GM21526 (cell line): ENCODE measurements around the gene RBM27.
"Not testable (repeated sequence)": the region's sequence is repeated elsewhere in the genome, so short reads cannot be mapped to it uniquely, and the experiment has no call there.

Experiments used
- ATAC-seq: cut with Tn5 transposase; IDR thresholded peaks from one replicate; pipeline ENCODE4 v1.9.1; 2021; ENCODE audit warnings: moderate library complexity; ENCODE audit not compliant: unreplicated experiment, low FRiP score

The RBM27 gene

DNA sequence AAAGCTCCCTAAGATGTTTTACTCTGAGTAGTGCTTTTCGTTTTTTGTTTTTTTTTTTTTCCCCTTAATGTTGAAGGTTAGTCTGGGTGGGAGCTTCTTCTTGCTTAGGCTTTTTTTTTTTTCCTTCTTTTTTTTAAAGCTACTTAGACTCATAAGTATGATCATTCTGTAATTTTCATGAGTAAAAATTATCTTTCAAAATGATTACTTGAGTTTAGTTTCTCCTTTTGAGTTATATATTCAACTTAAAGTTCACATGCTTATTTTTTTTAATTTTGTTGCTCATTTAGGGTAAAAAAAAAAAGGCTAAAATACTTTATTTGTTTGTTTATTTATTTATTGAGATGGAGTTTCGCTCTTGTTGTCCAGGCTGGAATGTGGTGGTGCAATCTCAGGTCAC lies 2.9 kb downstream of the RBM27 start:
- no peak for ATAC-seq

DNA sequence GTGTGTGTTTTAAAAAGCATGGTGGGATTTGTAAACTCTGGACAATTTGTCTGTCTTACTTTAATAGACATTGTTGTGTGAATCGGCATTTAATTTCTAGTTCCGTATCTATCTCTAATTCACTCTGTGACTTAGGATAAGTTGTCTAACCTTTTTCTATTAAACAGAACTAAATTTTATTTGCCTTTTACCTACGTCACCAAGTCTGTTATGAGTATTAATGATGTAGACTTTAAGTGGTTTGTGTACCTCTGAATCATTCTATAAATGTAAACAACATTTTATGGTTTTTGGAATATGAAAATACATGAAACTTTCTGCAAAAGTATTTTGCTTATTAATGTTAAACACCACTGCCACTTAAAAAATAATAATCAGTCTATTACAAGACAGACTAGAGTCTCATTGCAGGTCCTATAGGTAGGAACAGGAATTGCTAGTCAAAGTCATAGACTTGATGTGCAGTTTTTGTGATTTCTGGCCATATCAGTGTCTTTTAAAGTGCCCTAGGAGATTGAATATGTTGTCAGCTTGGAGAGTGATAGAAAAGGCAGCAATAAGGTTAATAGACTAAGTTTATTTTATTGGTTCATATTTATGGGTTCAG lies 5.6 kb downstream of the RBM27 start:
- ATAC-seq: no peak

- no peak for ATAC-seq
Measured at GRCh38 chr5:146209714-146210113, 6.3 kb downstream of the RBM27 start.

DNA sequence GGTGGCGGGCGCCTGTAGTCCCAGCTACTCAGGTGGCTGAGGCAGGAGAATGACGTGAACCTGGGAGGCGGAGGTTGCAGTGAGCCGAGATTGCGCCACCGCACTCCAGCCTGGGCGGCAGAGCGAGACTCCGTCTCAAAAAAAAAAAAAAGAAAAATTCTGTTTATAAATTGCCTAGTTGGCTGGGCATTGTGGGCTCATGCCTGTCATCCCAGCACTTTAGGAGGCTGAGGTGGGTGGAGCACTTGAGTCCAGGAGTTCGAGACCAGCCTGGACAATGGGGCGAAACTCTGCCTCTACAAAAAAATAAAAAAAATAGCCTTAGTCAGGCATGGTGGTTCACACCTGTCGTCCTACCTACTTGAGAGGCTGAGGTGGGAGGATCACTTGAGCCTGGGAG lies 7.4 kb downstream of the RBM27 start:
- not testable (repeated sequence) for ATAC-seq

- no peak for ATAC-seq
Measured at GRCh38 chr5:146213210-146213826, 9.9 kb downstream of the RBM27 start.

DNA sequence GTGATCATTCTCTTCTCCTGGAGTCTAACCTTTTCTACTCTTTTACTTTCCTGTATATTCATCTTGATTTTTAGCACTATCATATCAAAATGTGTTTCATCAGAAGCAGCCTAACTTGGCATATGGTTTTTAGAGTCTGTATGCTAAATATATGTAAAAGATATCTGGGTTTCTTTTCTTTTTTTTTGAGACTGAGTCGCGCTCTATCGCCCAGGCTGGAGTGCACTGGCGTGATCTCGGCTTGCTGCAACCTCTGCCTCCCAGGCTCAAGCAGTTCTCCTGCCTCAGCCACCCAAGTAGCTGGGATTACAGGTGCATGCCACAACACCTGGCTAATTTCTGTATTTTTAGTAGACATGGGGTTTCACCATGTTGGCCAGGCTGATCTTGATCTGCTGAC lies 11.5 kb downstream of the RBM27 start:
- ATAC-seq: not testable (repeated sequence)

DNA sequence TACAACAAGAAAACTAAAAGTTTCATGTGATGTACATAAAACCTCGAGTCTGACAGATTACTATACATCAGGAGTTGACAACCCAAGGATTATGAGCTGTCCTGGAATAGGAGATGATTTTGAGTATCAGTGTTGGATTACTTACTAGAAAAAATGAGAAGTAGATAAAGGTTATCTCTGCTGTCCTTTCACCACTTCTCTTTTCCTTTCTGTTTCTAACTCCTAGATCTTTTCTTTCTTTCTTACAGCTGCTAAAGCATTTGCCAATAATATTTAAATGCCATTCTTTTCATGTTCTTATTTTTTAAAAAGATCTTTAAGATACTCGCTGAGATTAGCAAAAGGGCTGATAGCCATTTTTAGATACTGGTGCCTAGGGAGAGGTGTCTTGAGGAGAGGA lies 14.8 kb downstream of the RBM27 start:
- no peak for ATAC-seq

- no peak for ATAC-seq
Measured at GRCh38 chr5:146219243-146219642, 15.8 kb downstream of the RBM27 start.

DNA sequence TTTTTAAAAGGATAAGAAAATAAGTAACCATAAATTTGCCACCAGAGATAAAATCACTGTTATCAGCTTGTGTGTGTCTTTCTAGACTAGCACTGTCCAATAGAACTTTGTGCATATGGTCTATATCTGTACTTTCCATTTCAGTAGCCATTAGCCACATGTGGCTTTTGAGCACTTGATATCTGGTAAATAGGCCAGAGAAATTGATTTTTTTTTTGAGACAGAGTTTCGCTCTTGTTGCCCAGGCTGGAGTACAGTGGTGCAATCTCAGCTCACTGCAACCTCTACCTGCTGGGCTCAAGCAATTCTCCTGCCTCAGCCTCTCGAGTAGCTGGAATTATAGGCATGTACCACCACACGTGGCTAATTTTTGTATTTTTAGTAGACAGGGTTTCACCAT lies 17.8 kb downstream of the RBM27 start:
- no peak for ATAC-seq

DNA sequence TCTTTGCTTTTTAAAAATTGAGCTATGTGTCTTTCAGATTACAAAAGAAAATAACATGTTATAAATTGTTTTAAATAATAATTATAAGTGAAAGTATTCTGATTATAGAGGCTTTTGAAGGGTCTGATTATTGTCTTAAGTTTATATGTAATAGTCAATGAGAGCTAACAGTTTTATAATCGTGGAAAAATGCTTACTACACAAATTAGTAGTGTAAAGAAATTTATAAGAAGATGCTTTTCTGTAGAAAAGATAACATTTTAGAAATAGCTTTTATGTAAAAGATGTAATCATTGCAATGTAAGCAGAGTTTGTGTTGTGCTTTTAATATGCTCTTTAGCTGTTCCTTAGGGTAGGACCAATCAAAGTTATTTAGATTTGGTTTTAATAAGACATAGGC lies 18.6 kb downstream of the RBM27 start:
- no peak for ATAC-seq

GRCh38 chr5:146223179-146223578 lies 19.8 kb downstream of the RBM27 start:
- no peak for ATAC-seq

DNA sequence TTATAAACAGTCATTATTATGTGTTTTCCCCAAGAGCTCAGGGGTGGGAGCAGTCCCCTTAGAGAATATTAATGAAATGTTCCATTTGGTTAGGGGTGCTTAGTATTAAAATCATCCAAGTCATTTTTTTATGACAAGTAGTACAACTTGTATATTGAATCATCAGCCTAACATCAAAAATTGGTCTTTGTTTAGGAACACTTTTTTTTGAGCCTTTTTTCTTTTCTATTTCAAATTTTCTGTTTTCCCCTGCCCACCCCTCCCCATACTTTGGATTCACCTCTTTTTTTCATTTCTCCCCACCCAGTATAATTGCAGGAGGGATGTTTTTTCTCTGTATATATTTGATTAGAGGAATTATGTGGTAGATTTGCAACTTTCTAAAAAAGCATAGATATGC lies 25.8 kb downstream of the RBM27 start:
- ATAC-seq: no peak

- ATAC-seq: no peak
Measured at GRCh38 chr5:146232223-146232622, 28.8 kb downstream of the RBM27 start.

GRCh38 chr5:146233441-146233840 lies 30.0 kb downstream of the RBM27 start:
- ATAC-seq: no peak

GRCh38 chr5:146238973-146239372 lies 35.6 kb downstream of the RBM27 start:
- ATAC-seq: no peak

GRCh38 chr5:146240951-146241350 lies 37.5 kb downstream of the RBM27 start:
- no peak for ATAC-seq

DNA sequence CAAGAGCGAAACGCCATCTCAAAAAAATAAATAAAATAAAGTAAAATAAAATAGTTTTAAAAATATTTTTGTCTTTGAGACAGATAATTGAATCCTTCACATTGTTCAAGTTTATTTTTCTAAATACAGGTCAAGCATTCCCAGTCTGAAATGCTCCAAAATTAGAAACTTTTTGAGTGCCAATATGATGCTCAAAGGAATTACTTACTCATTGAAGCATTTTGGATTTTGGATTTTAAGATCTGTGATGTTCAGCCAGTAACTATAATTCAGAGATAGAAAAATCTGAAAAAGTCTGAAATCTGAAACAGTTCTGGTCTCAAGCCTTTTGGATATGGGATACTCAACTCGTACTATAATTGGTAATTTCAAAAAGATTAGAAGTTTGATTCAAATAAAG lies 39.8 kb downstream of the RBM27 start:
- no peak for ATAC-seq

GRCh38 chr5:146248561-146248960 lies 45.2 kb downstream of the RBM27 start:
- ATAC-seq: no peak

DNA sequence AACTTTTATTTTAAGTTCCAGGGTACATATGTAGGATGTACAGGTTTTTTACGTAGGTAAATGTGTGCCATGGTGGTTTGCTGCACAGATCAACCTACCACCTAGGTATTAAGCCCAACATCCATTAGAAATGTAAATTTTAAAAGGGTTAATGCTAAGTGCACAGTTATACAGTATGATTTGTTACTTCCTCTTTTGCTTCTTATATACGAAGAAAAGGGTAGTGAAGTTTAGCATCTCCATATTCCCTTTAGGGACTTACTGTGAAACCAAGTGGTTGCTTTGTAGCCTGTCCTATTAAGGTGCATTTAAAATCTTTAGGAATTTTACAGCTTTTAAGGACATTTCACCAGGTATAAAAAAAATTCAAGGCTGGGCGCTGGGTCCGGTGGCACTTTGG lies 46.4 kb downstream of the RBM27 start:
- ATAC-seq: no peak
